Measurements from ENCODE around the gene PHLPP2. TPM values are rescaled to one million over a fixed set of nuclear protein-coding genes. Genes with fewer than 3 reads are reported as not detected.

PHLPP2 gene
- total RNA-seq, 4 donors from 2014 or later: 7.4 to 21.5 (median 17.4) TPM

DNA sequence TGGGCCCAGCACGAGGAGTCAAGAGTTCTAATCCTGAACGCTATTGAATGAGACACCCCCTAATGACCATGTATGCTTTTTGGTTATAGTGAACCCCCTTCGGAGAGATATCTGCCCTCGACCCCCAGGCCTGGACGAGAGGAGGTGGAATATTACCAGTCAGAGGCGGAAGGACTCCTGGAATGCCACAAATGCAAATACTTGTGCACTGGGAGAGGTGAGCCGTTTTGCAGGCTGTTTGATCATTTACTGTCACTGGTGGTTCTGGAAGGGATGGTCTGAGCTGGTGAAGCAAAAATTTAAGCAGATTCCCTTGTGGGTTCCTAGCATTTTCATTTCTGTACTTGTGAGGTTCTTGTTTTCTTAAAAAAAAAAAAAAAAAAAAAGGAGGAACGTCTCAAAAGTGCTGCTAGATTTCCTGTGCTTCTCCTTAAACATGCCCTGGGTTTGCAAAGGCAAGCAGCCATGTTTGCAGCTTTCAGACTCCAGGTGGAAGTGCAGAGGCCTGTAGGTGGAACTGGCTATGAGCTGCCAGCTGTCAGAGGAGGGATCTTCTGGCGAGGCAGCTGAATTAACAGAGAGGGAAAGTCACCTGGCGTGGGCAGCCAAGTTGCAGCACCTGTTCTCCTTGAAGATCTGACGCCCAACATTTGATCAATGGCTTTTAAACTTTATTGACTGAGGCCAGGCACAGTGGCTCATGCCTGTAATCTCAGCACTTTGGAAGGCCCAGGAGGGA is 95.1 kb downstream of the PHLPP2 start:
- TF ChIP-seq, protein P1, sequence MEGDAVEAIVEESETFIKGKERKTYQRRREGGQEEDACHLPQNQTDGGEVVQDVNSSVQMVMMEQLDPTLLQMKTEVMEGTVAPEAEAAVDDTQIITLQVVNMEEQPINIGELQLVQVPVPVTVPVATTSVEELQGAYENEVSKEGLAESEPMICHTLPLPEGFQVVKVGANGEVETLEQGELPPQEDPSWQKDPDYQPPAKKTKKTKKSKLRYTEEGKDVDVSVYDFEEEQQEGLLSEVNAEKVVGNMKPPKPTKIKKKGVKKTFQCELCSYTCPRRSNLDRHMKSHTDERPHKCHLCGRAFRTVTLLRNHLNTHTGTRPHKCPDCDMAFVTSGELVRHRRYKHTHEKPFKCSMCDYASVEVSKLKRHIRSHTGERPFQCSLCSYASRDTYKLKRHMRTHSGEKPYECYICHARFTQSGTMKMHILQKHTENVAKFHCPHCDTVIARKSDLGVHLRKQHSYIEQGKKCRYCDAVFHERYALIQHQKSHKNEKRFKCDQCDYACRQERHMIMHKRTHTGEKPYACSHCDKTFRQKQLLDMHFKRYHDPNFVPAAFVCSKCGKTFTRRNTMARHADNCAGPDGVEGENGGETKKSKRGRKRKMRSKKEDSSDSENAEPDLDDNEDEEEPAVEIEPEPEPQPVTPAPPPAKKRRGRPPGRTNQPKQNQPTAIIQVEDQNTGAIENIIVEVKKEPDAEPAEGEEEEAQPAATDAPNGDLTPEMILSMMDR (IDR thresholded peaks at IDR 0.05): no peak
- no peak for ATAC-seq (ENCODE audit: low FRiP score)

DNA sequence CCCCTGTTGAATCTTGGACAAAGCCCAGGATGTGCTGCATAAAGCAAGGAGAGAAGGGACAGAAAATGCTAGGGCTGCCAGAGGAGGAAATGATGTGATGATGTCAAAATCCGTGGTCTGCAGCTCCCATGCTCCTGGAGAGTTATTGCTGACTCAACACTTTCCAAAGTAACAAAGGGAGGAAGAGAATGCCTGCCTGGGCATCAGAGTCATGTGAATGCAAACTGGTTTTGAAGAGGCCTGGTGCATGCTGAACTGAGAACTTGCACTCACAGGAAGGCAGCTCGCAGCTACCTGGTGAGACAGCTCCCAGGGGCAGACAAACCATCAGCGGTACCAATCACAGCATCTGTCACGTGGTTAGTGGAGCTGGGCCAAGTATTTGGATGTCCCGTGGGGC is 95.7 kb downstream of the PHLPP2 start:
- TF ChIP-seq, protein P1 (IDR thresholded peaks at IDR 0.05): no peak
- no peak for DNase-seq (ENCODE audit: low spot score)
- ATAC-seq (ENCODE audit: low FRiP score): no peak

More for the DNA sequence above, 95.1 kb downstream of the PHLPP2 start:
- DNase-seq (ENCODE audit: low spot score): no peak

DNA sequence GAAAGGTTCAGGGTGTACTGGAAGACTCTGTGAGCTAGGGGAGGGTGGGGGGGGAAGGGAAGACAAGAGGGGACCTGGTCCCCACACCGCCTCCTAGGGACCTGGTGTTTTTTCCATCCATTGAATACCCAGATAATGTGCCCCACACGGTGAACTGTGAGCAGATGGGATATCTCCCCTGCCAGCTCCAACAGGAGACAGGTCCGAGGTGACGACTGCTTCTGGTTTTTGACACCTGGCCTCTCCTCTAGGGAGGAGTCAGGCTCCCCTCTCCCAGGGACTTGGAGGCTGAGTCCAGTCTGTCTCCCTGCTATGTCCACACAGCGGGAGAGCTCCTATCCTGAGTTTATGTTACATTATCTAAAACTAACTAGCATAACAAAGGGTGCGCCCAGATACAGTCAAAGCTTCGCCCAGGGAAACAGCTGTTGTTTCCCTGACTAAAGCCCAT is 96.7 kb downstream of the PHLPP2 start:
- DNase-seq (ENCODE audit: low spot score) (no peak), ATAC-seq (ENCODE audit: low FRiP score) (no peak)
- TF ChIP-seq, protein P1 (IDR thresholded peaks at IDR 0.05): no peak

DNA sequence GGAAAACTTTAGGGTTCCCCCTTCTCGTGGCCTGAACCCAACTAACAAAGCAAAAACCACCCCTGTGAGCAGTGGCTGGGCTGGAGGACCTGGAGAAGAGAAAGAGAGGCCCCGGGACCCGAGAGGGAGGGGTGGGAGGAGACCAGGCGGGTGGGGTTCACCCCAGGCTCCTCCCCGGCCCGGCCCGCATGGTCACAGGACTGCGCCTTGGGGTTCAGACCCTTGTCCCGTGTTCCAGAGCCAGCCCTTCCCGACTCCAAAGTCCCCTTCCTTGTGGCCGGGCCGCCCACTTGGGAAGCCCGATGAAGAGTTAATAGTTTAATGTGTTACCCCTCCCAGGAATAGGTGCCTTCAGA is 97.7 kb downstream of the PHLPP2 start:
- DNase-seq (ENCODE audit: low spot score) (no peak), ATAC-seq (ENCODE audit: low FRiP score) (no peak)
- TF ChIP-seq, protein P1 (IDR thresholded peaks at IDR 0.05): no peak

DNA sequence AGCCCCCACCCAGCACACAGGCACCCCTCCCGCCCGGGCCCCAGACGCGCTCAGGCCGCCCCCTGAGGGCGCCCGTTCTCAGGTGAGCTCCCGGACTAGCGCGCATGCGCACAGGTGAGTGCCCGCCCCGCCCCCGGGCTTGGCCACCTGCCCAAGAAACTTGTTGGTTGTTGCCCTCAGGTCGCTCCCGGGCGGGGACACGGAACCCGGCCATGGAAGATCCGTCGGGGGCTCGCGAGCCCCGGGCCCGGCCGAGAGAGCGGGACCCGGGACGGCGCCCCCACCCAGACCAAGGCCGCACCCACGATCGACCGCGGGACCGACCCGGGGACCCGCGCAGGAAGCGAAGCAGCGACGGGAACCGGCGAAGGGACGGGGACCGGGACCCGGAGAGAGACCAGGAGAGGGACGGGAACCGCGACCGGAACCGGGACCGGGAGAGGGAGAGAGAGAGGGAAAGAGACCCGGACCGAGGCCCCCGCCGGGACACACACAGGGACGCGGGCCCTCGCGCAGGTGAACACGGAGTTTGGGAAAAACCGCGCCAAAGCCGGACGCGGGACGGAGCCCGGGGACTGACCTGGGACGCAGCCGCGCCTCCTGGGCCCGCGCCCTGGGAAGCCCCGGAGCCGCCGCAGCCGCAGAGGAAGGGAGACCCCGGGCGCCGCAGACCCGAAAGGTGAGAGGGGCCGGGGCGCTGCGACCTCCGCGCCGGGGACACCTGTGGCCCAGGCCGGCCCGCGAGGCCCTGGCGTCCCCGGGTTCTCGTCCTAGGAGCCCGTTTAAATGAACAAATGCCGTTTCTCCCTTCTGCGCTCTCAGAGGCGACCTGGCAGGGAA is 98.3 kb downstream of the PHLPP2 start, which contains the start of gene MARVELD3:
Gene MARVELD3, plus strand, starts transcription at position 167 of the 840 bp plus-strand sequence. Its CDS starts 46 bp downstream, at position 213.
- TF ChIP-seq, protein P1 (IDR thresholded peaks at IDR 0.05): no peak
- DNase-seq (ENCODE audit: low spot score): no peak
- ATAC-seq (ENCODE audit: low FRiP score): no peak

DNA sequence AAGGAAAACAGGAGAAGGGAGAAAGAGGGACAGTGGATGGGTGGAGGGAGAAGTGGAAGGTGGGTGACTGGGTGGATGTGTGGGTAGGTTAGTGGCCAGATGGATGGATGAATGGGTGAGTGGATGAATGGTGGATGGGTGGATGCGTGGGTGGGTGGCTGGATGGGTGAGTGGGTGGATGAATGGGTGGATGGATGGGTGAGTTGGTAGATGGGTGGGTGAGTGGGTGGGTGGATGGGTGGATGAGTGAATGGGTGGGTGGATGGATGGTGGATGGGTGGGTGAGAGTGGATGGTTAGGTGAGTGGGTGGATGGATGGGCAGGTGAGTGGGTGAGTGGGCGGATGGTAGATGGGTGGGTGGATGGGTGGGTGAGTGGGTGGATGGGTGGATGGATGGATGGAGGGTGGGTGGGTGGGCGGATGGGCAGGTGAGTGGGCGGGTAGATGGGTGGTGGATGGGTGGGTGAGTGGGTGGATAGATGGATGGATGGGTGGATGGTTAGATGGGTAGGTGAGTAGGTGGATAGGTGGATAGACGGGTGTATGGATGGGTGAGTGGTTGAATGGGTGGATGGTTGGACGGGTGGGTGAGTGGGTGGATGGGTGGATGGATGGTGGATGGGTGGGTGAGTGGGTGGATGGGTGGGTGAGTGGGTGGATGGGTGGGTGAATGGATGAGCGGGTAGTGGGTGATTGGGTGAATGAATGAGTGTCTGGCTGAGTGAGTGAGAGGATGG is 99.2 kb downstream of the PHLPP2 start:
- TF ChIP-seq, protein P1 (IDR thresholded peaks at IDR 0.05): no peak
- ATAC-seq (ENCODE audit: low FRiP score) (no peak), DNase-seq (ENCODE audit: low spot score) (no peak)
